Measurements from ENCODE around the gene ORC2. TPM values are rescaled to one million over a fixed set of nuclear protein-coding genes. Genes with fewer than 3 reads are reported as not detected.
A peak's percentile ranks its signal among the peaks of the same experiment; 100 is the strongest.

Gene ORC2
- total RNA-seq, 1 donor from 2014 or later: 21.6 TPM

DNA sequence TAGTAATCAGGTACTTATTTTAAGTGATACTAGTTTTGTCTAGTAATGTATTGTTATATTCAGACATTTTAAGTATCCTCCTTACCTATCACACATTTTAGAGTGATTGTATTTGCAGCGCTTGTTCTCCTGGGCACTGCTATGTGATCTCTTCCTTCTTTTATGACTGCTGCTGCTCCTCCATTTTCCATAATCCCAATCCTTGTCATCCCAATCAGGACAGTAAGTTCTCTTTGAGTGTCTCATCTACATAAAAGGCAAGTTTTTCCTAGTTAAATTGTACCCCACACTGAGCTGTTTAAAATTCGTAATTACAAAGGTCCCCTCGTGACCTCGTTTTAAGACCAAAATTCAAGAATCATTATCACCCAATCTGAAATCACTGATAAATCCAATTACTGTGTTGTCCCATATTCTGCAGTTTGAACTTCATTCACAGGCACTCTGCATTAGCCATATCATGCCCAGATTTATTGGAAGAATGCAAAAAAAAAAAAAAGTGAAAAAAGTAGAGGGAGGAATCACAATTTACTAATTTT lies 101.8 kb downstream of the ORC2 start:
- TF ChIP-seq, protein P1, sequence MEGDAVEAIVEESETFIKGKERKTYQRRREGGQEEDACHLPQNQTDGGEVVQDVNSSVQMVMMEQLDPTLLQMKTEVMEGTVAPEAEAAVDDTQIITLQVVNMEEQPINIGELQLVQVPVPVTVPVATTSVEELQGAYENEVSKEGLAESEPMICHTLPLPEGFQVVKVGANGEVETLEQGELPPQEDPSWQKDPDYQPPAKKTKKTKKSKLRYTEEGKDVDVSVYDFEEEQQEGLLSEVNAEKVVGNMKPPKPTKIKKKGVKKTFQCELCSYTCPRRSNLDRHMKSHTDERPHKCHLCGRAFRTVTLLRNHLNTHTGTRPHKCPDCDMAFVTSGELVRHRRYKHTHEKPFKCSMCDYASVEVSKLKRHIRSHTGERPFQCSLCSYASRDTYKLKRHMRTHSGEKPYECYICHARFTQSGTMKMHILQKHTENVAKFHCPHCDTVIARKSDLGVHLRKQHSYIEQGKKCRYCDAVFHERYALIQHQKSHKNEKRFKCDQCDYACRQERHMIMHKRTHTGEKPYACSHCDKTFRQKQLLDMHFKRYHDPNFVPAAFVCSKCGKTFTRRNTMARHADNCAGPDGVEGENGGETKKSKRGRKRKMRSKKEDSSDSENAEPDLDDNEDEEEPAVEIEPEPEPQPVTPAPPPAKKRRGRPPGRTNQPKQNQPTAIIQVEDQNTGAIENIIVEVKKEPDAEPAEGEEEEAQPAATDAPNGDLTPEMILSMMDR (IDR thresholded peaks at IDR 0.05): no peak
- TF ChIP-seq POLR2AphosphoS5 (IDR thresholded peaks at IDR 0.05; ENCODE audit: insufficient read depth in 1 of 2, low read depth in 1 of 2) (no peak), POLR2A (IDR thresholded peaks at IDR 0.05) (no peak)

DNA sequence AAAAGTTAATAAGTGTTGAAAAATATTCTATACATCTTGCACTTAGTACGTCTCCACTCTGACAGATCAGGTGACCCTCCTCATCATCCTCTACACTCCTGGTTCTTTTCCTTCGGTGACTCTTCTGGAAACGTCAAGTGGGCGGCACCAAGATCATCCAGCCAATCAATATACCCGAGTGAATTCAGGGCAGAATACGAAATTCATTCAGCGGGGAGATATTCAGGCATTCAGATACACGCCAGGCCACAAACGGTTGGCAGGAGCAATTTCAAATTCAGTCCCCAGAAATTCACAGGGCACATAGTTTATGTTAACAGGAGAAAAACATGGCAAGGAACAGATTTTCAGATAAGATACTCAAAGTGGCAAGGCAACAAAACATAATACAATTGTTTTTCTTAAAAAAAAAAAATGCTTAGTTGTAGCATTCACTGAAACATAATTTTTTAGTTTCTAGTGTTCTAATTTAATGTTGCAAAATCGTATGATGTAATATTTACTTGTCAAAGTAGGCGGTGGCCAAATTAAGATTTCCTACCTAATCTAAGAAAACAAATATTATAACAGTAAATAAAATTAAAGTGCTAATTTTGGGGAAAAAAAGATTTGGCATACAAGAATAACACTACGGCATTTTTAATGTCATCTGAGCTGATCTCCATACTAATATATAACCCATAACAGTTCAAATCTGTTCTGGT lies 103.2 kb downstream of the ORC2 start:
- TF ChIP-seq POLR2AphosphoS5 (IDR thresholded peaks at IDR 0.05; ENCODE audit: insufficient read depth in 1 of 2, low read depth in 1 of 2): peak in 1 of 2 donors; percentile 22
- TF ChIP-seq, protein P1 (IDR thresholded peaks at IDR 0.05): no peak
- H3K27ac ChIP-seq: peak overlapping the region; percentile 100
- intact Hi-C loops (cut with DNase I): loop anchor here (5.0 kb wide), 1 partner anchor 48 kb away; the partner anchor contains the start of gene BZW1
- DNase-seq (ENCODE audit: extremely low spot score in 2 of 2): no peak
- H3K27me3 ChIP-seq: no peaks in the 10 kb centered on the region
- H3K9me3 ChIP-seq: no peaks in the 10 kb centered on the region
- H3K4me1 ChIP-seq: peaks cover 59% of the 10 kb centered on the region
- H3K4me3 ChIP-seq: peak overlapping the region; percentile 60 to 100
- peaks cover 0 to 51% of the 10 kb centered on the region in 2 donors for H3K36me3 ChIP-seq

More for the DNA sequence above, 101.8 kb downstream of the ORC2 start:
- Histone ChIP-seq H3K27ac (peak overlapping the region; percentile 100), H3K4me3 (peak overlapping the region; percentile 60 to 100), H3K9me3 (no peaks in the 10 kb centered on the region), H3K27me3 (no peaks in the 10 kb centered on the region), H3K36me3 (peaks cover 0 to 37% of the 10 kb centered on the region in 2 donors), H3K4me1 (peaks cover 70% of the 10 kb centered on the region)
- intact Hi-C loops (cut with DNase I): loop anchor here (5.0 kb wide), 1 partner anchor 49 kb away; the partner anchor contains the start of gene BZW1
- no peak for DNase-seq (ENCODE audit: extremely low spot score in 2 of 2)

Small RNA genes within 50 kb of the gene (small RNA-seq; reads per million reads assigned to genes)
- gene RF00019: not detected
- not detected for gene RNU6-312P
- gene RNU6-762P: not detected

Other genes starting within 250 kb of the ORC2 start
- 128 TPM for gene BZW1, start 151.8 kb downstream of the ORC2 start, total RNA-seq
- 184 TPM for gene CLK1, start 99.0 kb downstream of the ORC2 start, total RNA-seq
- gene PPIL3, start 74.6 kb downstream of the ORC2 start, total RNA-seq: 16.2 TPM
- gene NIF3L1, start 74.3 kb downstream of the ORC2 start, total RNA-seq: 18.7 TPM
- gene HYCC2, start 108.0 kb upstream of the ORC2 start, total RNA-seq: 14.7 TPM
- gene NDUFB3, start 108.3 kb upstream of the ORC2 start, total RNA-seq: 38.8 TPM
- gene CFLAR, start 152.5 kb upstream of the ORC2 start, total RNA-seq: 144 TPM
- 8.3 TPM for gene CASP10, start 219.5 kb upstream of the ORC2 start, total RNA-seq